ENCODE data around the gene KRTAP10-11.

Gene KRTAP10-11

GRCh38 chr21:44695641-44696040 lies 49.4 kb downstream of the KRTAP10-11 start:
- DNase-seq (ENCODE audit: low read depth), result no peak

- no peak for DNase-seq (ENCODE audit: low read depth)
Observed at GRCh38 chr21:44696572-44696971, 50.4 kb downstream of the KRTAP10-11 start.
